GM18526 (cell line): Measurements from ENCODE around the gene VIT.

Source experiments
- POLR2A ChIP-seq: IDR thresholded peaks from 3 replicates; pipeline ENCODE4 v1.6.1; 2011; ENCODE audit not compliant: insufficient read length; ENCODE audit errors: extremely low read depth

VIT gene

GRCh38 chr2:36701918-36702317 lies 5.4 kb downstream of the VIT start:
- no peak for TF ChIP-seq POLR2A

- no peak for TF ChIP-seq POLR2A
Measured at GRCh38 chr2:36702781-36703180, 6.3 kb downstream of the VIT start.

GRCh38 chr2:36704475-36705150 lies 8.1 kb downstream of the VIT start:
- TF ChIP-seq POLR2A, result no peak

- TF ChIP-seq POLR2A, result no peak
Measured at GRCh38 chr2:36705326-36706020, 9.0 kb downstream of the VIT start.

- TF ChIP-seq POLR2A, result no peak
Measured at GRCh38 chr2:36706021-36706876, 9.7 kb downstream of the VIT start.

GRCh38 chr2:36707050-36707449 lies 10.5 kb downstream of the VIT start:
- TF ChIP-seq POLR2A, result no peak

GRCh38 chr2:36708041-36708741 lies 11.7 kb downstream of the VIT start:
- TF ChIP-seq POLR2A, result no peak

- no peak for TF ChIP-seq POLR2A
Measured at GRCh38 chr2:36710858-36711515, 14.5 kb downstream of the VIT start.

- TF ChIP-seq POLR2A, result no peak
Measured at GRCh38 chr2:36711741-36712314, 15.3 kb downstream of the VIT start.

- no peak for TF ChIP-seq POLR2A
Measured at GRCh38 chr2:36713310-36713709, 16.8 kb downstream of the VIT start.

- no peak for TF ChIP-seq POLR2A
Measured at GRCh38 chr2:36716111-36716510, 19.6 kb downstream of the VIT start.

- no peak for TF ChIP-seq POLR2A
Measured at GRCh38 chr2:36717603-36718266, 21.2 kb downstream of the VIT start.

GRCh38 chr2:36727550-36727949 lies 31.0 kb downstream of the VIT start:
- no peak for TF ChIP-seq POLR2A

GRCh38 chr2:36729067-36729466 lies 32.6 kb downstream of the VIT start:
- TF ChIP-seq POLR2A, result no peak
